Mesendoderm (in vitro differentiated cells): ENCODE data around the gene OR6B1. TPM values are rescaled to one million over a fixed set of nuclear protein-coding genes. Genes with fewer than 3 reads are reported as not detected.

Source experiments
- DNase-seq: peaks from one replicate; pipeline ENCODE4 v3.0.0; 2013
- H2AK5ac ChIP-seq: 2 replicates; pipeline ENCODE4 v1.6.1; 2013; ENCODE audit warnings: low read length, inconsistent platforms
- H2BK120ac ChIP-seq: 2 replicates; pipeline ENCODE4 v1.6.1; 2013; ENCODE audit warnings: low read depth, mild to moderate bottlenecking, low read length, moderate library complexity, mixed read lengths
- H2BK15ac ChIP-seq: replicated peaks from 2 replicates; pipeline ENCODE4 v1.6.1; 2013; ENCODE audit warnings: low read depth, mild to moderate bottlenecking, moderate library complexity
- H2BK5ac ChIP-seq: 2 replicates; pipeline ENCODE4 v1.6.1; 2013; ENCODE audit warnings: low read length, inconsistent platforms
- H3K18ac ChIP-seq: 2 replicates; pipeline ENCODE4 v1.6.1; 2013; ENCODE audit warnings: mild to moderate bottlenecking, low read length, mixed read lengths
- H3K23ac ChIP-seq: one replicate; pipeline ENCODE4 v1.6.1; 2013; ENCODE audit warnings: low read length
- H3K27ac ChIP-seq: 2 replicates; pipeline ENCODE4 v1.5.1; 2013; ENCODE audit warnings: low read depth, mild to moderate bottlenecking, inconsistent platforms, low read length, moderate library complexity
- H3K27me3 ChIP-seq: 2 replicates; pipeline ENCODE4 v1.6.1; 2013; ENCODE audit warnings: low read length, control low read depth, mild to moderate bottlenecking, inconsistent platforms; ENCODE audit not compliant: insufficient read depth, poor library complexity
- H3K36me3 ChIP-seq: 2 replicates; pipeline ENCODE4 v1.6.1; 2013; ENCODE audit warnings: low read length, inconsistent platforms; ENCODE audit not compliant: control insufficient read depth, insufficient read depth
- H3K4ac ChIP-seq: one replicate; pipeline ENCODE4 v1.6.1; 2013; ENCODE audit warnings: low read depth, mild to moderate bottlenecking, low read length, moderate library complexity
- H3K4me1 ChIP-seq: 2 replicates; pipeline ENCODE4 v1.6.1; 2013; ENCODE audit warnings: low read depth, low read length, inconsistent platforms; ENCODE audit not compliant: control insufficient read depth
- H3K4me2 ChIP-seq: 2 replicates; pipeline ENCODE4 v1.6.1; 2013; ENCODE audit warnings: low read length
- H3K4me3 ChIP-seq: 2 replicates; pipeline ENCODE4 v1.5.1; 2013; ENCODE audit warnings: mild to moderate bottlenecking, low read length
- H3K56ac ChIP-seq: one replicate; pipeline ENCODE4 v1.6.1; 2013; ENCODE audit warnings: low read length
- H3K79me1 ChIP-seq: 2 replicates; pipeline ENCODE4 v1.6.1; 2013; ENCODE audit warnings: low read length, inconsistent platforms
- H3K79me2 ChIP-seq: 2 replicates; pipeline ENCODE4 v1.6.1; 2013; ENCODE audit warnings: mild to moderate bottlenecking, low read length; ENCODE audit not compliant: control insufficient read depth, insufficient read depth
- H3K9ac ChIP-seq: 2 replicates; pipeline ENCODE4 v1.6.1; 2013; ENCODE audit warnings: low read length, inconsistent platforms
- H4K5ac ChIP-seq: one replicate; pipeline ENCODE4 v1.6.1; 2013; ENCODE audit warnings: low read length
- H4K8ac ChIP-seq: one replicate; pipeline ENCODE4 v1.6.1; 2013; ENCODE audit warnings: low read depth, mild to moderate bottlenecking, control low read depth, low read length, moderate library complexity
- WGBS: extraction: QIAGEN DNeasy Blood & Tissue Kit; methylation state at CpG from one replicate; pipeline ENCODE4 v1.1.7; 2013; ENCODE audit warnings: low lambda C conversion rate, missing lambda C conversion rate; ENCODE audit not compliant: insufficient coverage; ENCODE audit errors: extremely low coverage; 5-methylcytosine and 5-hydroxymethylcytosine counted together
- polyA plus RNA-seq, 2 experiments: library from polyadenylated mRNA; stranded (reverse); fragments of 200-250 nt; gene quantifications; one replicate each; pipeline ENCODE4 v1.2.3, GENCODE V29; 2013

Gene OR6B1
- polyA plus RNA-seq (2013, experiment 1 of 2), result 0.01 TPM
- polyA plus RNA-seq (2013, experiment 2 of 2), result not detected

- Histone ChIP-seq H3K79me1 (no peaks in the 10 kb centered on the region), H4K5ac (no peak within 1 kb of the TSS), H2BK15ac (no peak within 1 kb of the TSS), H3K18ac (no peak within 1 kb of the TSS), H3K27ac (no peak within 1 kb of the TSS), H2AK5ac (no peak within 1 kb of the TSS), H3K4me2 (no peak within 1 kb of the TSS), H3K56ac (no peak within 1 kb of the TSS), H3K23ac (no peak within 1 kb of the TSS), H3K4me1 (no peaks in the 10 kb centered on the region), H3K36me3 (no peaks in the 10 kb centered on the region), H2BK120ac (no peak within 1 kb of the TSS), H3K9ac (no peak within 1 kb of the TSS), H3K4me3 (no peak within 1 kb of the TSS), H3K4ac (no peak within 1 kb of the TSS), H3K79me2 (no peaks in the 10 kb centered on the region), H2BK5ac (no peak within 1 kb of the TSS), H4K8ac (no peak within 1 kb of the TSS), H3K27me3 (no peaks in the 10 kb centered on the region)
- WGBS, result no CpG with 5 or more reads among the region's 4 CpGs
- DNase-seq, result no peak
Measured at GRCh38 chr7:144000020-144000419, at the start of gene OR6B1. Gene OR6B1, plus strand, starts transcription at chr7:144000320. Its CDS starts 3,677 bp downstream, at chr7:144003997.

- Histone ChIP-seq H3K4me3 (no peak overlapping the region), H3K4me1 (no peaks in the 10 kb centered on the region), H3K36me3 (no peaks in the 10 kb centered on the region), H3K27me3 (no peaks in the 10 kb centered on the region), H3K9ac (no peak overlapping the region), H4K8ac (no peak overlapping the region), H2BK120ac (no peak overlapping the region), H3K4me2 (no peak overlapping the region), H3K79me1 (no peaks in the 10 kb centered on the region), H3K23ac (no peak overlapping the region), H3K18ac (no peak overlapping the region), H3K27ac (no peak overlapping the region), H2AK5ac (no peak overlapping the region), H3K4ac (no peak overlapping the region), H2BK5ac (no peak overlapping the region), H2BK15ac (no peak overlapping the region), H3K79me2 (no peaks in the 10 kb centered on the region), H4K5ac (no peak overlapping the region), H3K56ac (no peak overlapping the region)
- no peak for DNase-seq
- no CpG with 5 or more reads among the region's 3 CpGs for WGBS
Measured at GRCh38 chr7:143953421-143953820, 46.7 kb upstream of the OR6B1 start.

GRCh38 chr7:143954135-143954534 lies 46.0 kb upstream of the OR6B1 start:
- no peak overlapping the region for H3K23ac ChIP-seq
- no peak for DNase-seq

GRCh38 chr7:143954544-143954943 lies 45.6 kb upstream of the OR6B1 start, which contains the start of gene OR2F1:
Gene OR2F1, plus strand, starts transcription at chr7:143954844. Its CDS starts 5,127 bp downstream, at chr7:143959971.
- H3K79me1 ChIP-seq, result no peaks in the 10 kb centered on the region
- H3K9ac ChIP-seq, result no peak within 1 kb of the TSS
- H3K18ac ChIP-seq, result no peak within 1 kb of the TSS
- no peak within 1 kb of the TSS for H2BK120ac ChIP-seq
- DNase-seq, result no peak
- no peaks in the 10 kb centered on the region for H3K4me1 ChIP-seq
- no peak within 1 kb of the TSS for H2BK15ac ChIP-seq
- 100% methylated on average over 2 of the region's 3 CpGs for WGBS
- H3K36me3 ChIP-seq, result no peaks in the 10 kb centered on the region
- H3K56ac ChIP-seq, result no peak within 1 kb of the TSS
- H3K4me3 ChIP-seq, result no peak within 1 kb of the TSS
- H2AK5ac ChIP-seq, result no peak within 1 kb of the TSS
- no peak within 1 kb of the TSS for H2BK5ac ChIP-seq
- H3K4me2 ChIP-seq, result no peak within 1 kb of the TSS
- no peaks in the 10 kb centered on the region for H3K79me2 ChIP-seq
- H3K23ac ChIP-seq, result no peak within 1 kb of the TSS
- no peak within 1 kb of the TSS for H4K8ac ChIP-seq
- H3K27ac ChIP-seq, result no peak within 1 kb of the TSS
- H3K4ac ChIP-seq, result no peak within 1 kb of the TSS
- H3K27me3 ChIP-seq, result no peaks in the 10 kb centered on the region
- H4K5ac ChIP-seq, result no peak within 1 kb of the TSS

More at GRCh38 chr7:143954135-143954534, 46.0 kb upstream of the OR6B1 start:
- Histone ChIP-seq H2BK5ac (no peak overlapping the region), H3K4ac (no peak overlapping the region), H3K9ac (no peak overlapping the region), H3K4me3 (no peak overlapping the region), H3K4me1 (no peaks in the 10 kb centered on the region), H3K27ac (no peak overlapping the region), H3K79me1 (no peaks in the 10 kb centered on the region), H3K79me2 (no peaks in the 10 kb centered on the region), H2BK15ac (no peak overlapping the region), H4K8ac (no peak overlapping the region), H3K4me2 (no peak overlapping the region), H3K56ac (no peak overlapping the region), H3K36me3 (no peaks in the 10 kb centered on the region), H3K27me3 (no peaks in the 10 kb centered on the region), H3K18ac (no peak overlapping the region), H2BK120ac (no peak overlapping the region), H4K5ac (no peak overlapping the region), H2AK5ac (no peak overlapping the region)
- no CpG with 5 or more reads among the region's 2 CpGs for WGBS

- Histone ChIP-seq H3K4me3 (no peak overlapping the region), H2BK120ac (no peak overlapping the region), H3K36me3 (no peaks in the 10 kb centered on the region), H3K56ac (no peak overlapping the region), H3K79me2 (no peaks in the 10 kb centered on the region), H3K9ac (no peak overlapping the region), H3K4ac (no peak overlapping the region), H2BK5ac (no peak overlapping the region), H3K4me1 (no peaks in the 10 kb centered on the region), H3K4me2 (no peak overlapping the region), H4K8ac (no peak overlapping the region), H4K5ac (no peak overlapping the region), H3K79me1 (no peaks in the 10 kb centered on the region), H3K27ac (no peak overlapping the region), H3K27me3 (no peaks in the 10 kb centered on the region), H2BK15ac (no peak overlapping the region), H3K23ac (no peak overlapping the region), H2AK5ac (no peak overlapping the region), H3K18ac (no peak overlapping the region)
- no CpG with 5 or more reads among the region's 3 CpGs for WGBS
- no peak for DNase-seq
Measured at GRCh38 chr7:143958781-143959180, 41.3 kb upstream of the OR6B1 start.
